ENCODE results near the gene TAPBPL.
"Not testable (repeated sequence)": the region's sequence is repeated elsewhere in the genome, so short reads cannot be mapped to it uniquely, and the experiment has no call there.

TAPBPL gene, protein sequence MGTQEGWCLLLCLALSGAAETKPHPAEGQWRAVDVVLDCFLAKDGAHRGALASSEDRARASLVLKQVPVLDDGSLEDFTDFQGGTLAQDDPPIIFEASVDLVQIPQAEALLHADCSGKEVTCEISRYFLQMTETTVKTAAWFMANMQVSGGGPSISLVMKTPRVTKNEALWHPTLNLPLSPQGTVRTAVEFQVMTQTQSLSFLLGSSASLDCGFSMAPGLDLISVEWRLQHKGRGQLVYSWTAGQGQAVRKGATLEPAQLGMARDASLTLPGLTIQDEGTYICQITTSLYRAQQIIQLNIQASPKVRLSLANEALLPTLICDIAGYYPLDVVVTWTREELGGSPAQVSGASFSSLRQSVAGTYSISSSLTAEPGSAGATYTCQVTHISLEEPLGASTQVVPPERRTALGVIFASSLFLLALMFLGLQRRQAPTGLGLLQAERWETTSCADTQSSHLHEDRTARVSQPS

GRCh38 chr12:6451348-6452244 is at the start of gene TAPBPL:
TAPBPL (plus strand) TSS chr12:6452042; CDS start chr12:6452249, 207 bp downstream.
- peak; percentile 87 to 89 for ATAC-seq

GRCh38 chr12:6404390-6404789 is 47.5 kb upstream of the TAPBPL start:
- no peak for ATAC-seq

DNA sequence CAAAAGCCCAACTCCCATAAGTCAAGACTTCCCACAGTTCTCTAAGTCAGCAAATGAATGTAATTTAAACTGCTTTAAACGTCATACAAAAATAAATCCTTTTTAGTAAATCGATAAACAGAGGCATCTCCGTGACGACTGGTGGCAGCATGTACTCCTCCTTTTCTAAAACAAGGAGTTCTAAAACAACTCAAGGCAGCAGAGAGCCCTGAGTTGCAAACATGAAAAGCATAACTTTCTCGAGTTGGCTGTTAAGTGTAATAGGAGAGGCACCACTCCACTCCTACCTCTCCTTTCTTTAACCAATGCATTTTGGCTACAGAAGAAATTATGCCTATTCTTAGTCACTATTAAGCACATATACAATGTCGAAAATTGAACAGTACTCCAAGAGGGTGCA is 45.9 kb upstream of the TAPBPL start:
- ATAC-seq = no peak

GRCh38 chr12:6407236-6407954 is 44.4 kb upstream of the TAPBPL start:
- ATAC-seq = no peak

GRCh38 chr12:6416596-6416995 is 35.2 kb upstream of the TAPBPL start:
- no peak for ATAC-seq

DNA sequence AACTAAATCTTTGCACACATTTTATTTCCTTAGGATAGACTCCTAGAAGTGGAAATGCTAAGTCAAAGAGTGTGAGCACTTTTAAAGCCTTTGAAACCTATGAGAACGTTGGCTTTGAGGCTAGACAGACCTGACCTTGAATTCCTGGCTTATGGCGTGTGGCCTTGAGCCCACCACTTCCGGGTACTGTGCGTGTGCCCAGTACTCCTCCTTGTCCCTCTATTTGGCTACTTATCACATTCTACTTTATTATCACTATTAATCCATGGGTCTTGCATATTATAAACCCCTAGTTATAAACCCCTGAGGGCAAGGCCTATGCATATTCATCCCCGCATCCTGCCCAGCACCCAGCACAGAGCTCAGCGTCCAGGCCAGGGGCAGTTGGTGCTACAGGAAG is 33.0 kb upstream of the TAPBPL start:
- ATAC-seq = no peak

DNA sequence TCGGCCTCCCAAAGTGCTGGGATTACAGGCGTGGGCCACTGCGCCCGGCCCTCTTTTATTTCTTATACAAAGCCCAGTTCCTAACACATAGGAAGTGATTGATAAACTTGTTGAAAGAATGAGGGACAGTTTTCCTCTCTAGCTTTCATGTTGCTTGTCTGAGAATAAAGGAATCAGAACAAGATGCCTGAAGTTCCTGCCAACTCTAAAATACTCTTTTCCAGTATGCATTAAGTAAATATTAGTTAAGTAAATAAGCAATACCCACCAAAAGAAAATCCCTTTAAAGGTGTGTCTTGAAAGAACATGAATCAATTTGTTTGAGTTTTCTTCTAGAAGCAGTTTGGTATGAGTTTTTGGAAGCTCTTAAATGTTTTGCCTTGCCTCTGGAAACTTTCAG is 31.5 kb upstream of the TAPBPL start:
- no peak for ATAC-seq

GRCh38 chr12:6423267-6424007 is 28.4 kb upstream of the TAPBPL start:
- ATAC-seq = peak; percentile 55

DNA sequence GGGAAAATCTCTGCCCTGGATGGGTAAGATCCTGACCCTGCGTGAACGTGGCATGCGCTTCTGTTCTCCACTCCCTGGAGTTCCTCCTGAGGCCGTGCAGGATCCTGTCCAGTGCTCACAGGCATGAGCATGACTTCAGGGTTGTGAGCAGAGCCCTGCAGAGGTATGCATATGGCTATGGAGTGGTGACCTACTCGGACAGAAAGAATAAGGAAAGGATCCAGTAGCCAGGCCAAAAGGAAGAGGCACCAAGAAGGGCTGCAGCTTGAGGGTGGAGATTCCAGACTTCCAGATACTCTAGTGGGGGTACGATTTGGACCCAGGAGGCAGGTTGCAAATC is 27.9 kb upstream of the TAPBPL start:
- ATAC-seq = no peak

- ATAC-seq = no peak
Measured at GRCh38 chr12:6424866-6425265, 27.0 kb upstream of the TAPBPL start.

- ATAC-seq = no peak
Measured at GRCh38 chr12:6425590-6426531, 26.0 kb upstream of the TAPBPL start.

GRCh38 chr12:6426882-6427671 is 24.8 kb upstream of the TAPBPL start:
- peak; percentile 86 to 87 for ATAC-seq

GRCh38 chr12:6427796-6428195 is 24.0 kb upstream of the TAPBPL start:
- not testable (repeated sequence) for ATAC-seq

DNA sequence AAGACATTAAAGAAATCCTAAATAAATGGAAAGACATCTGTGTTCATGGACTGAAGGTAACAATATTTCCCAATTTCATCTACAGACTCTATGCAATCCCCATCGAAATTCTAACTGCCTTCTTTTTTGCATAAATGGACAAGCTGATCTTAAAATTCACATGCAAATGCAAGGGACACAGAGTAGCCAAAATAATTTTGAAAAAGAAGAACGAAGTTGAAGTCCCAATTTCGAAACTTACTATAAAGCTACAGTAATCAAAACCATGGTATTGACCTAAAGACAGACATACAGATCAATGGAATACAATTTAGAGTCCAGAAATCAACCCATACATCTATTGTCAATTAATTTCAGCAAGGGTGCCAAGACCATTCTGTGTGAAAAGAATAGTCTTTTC is 23.5 kb upstream of the TAPBPL start:
- no peak for ATAC-seq

- ATAC-seq = no peak
Measured at GRCh38 chr12:6430124-6430989, 21.5 kb upstream of the TAPBPL start.

GRCh38 chr12:6432991-6433390 is 18.9 kb upstream of the TAPBPL start:
- ATAC-seq = no peak

- peak; percentile 85 to 87 for ATAC-seq
Measured at GRCh38 chr12:6434205-6435140, 17.4 kb upstream of the TAPBPL start.

All from activated CD4-positive, CD25-positive, alpha-beta regulatory T cell treated with anti-CD3 and anti-CD28 coated beads, Interleukin-2, amount 50 U/mL, for 24 hours (primary cell).